NCI-H1092 (cell line): ENCODE results near the gene MBNL2.
A peak's percentile ranks its signal among the peaks of the same experiment; 100 is the strongest.
"Not testable (repeated sequence)": the region's sequence is repeated elsewhere in the genome, so short reads cannot be mapped to it uniquely, and the experiment has no call there.

Experiments used
- DNase-seq: peaks from one replicate; lab custom pipeline; 2025; lab: John Stamatoyannopoulos, UW

Gene MBNL2

GRCh38 chr13:97221989-97222700, at the start of gene MBNL2:
MBNL2 (plus strand) TSS chr13:97222333; CDS start chr13:97276236, 53,903 bp downstream.
- peak; percentile 80 for DNase-seq

GRCh38 chr13:97174638-97175037, 47.5 kb upstream of the MBNL2 start:
- no peak for DNase-seq

GRCh38 chr13:97175041-97175440, 47.1 kb upstream of the MBNL2 start:
- no peak for DNase-seq

GRCh38 chr13:97179501-97179900, 42.6 kb upstream of the MBNL2 start:
- no peak for DNase-seq

GRCh38 chr13:97182111-97182890, 39.8 kb upstream of the MBNL2 start:
- no peak for DNase-seq

GRCh38 chr13:97185291-97185690, 36.8 kb upstream of the MBNL2 start:
- DNase-seq, result no peak

GRCh38 chr13:97185751-97186150, 36.4 kb upstream of the MBNL2 start:
- no peak for DNase-seq

- DNase-seq, result no peak
These were observed 33.9 kb upstream of the MBNL2 start for GRCh38 chr13:97188207-97188606.

GRCh38 chr13:97189928-97190327, 32.2 kb upstream of the MBNL2 start:
- no peak for DNase-seq

- DNase-seq, result no peak
These were observed 31.0 kb upstream of the MBNL2 start for GRCh38 chr13:97191142-97191541.

- no peak for DNase-seq
These were observed 30.5 kb upstream of the MBNL2 start for GRCh38 chr13:97191615-97192014.

GRCh38 chr13:97192166-97192565, 30.0 kb upstream of the MBNL2 start:
- DNase-seq, result no peak

GRCh38 chr13:97193577-97193976, 28.6 kb upstream of the MBNL2 start:
- no peak for DNase-seq

- no peak for DNase-seq
These were observed 27.7 kb upstream of the MBNL2 start for GRCh38 chr13:97194479-97194878.

GRCh38 chr13:97196340-97196739, 25.8 kb upstream of the MBNL2 start:
- DNase-seq, result no peak

- DNase-seq, result no peak
These were observed 23.4 kb upstream of the MBNL2 start for GRCh38 chr13:97198753-97199152.

GRCh38 chr13:97199451-97199850, 22.7 kb upstream of the MBNL2 start:
- no peak for DNase-seq

GRCh38 chr13:97200081-97200942, 21.8 kb upstream of the MBNL2 start:
- no peak for DNase-seq

- no peak for DNase-seq
These were observed 19.4 kb upstream of the MBNL2 start for GRCh38 chr13:97202761-97203160.

- DNase-seq, result no peak
These were observed 16.7 kb upstream of the MBNL2 start for GRCh38 chr13:97205465-97205864.

GRCh38 chr13:97205982-97206381, 16.2 kb upstream of the MBNL2 start:
- DNase-seq, result no peak

- not testable (repeated sequence) for DNase-seq
These were observed 14.9 kb upstream of the MBNL2 start for GRCh38 chr13:97207252-97207651.

- DNase-seq, result no peak
These were observed 10.8 kb upstream of the MBNL2 start for GRCh38 chr13:97211300-97211699.
